ENCODE data around the gene SLC27A6. TPM values are rescaled to one million over a fixed set of nuclear protein-coding genes. Genes with fewer than 3 reads are reported as not detected.

The SLC27A6 gene
- total and polyA plus RNA-seq, 10 of the 15 experiments (the other 5 are each of a cell fraction or from before 2014, with no cell fraction given) = not detected

DNA sequence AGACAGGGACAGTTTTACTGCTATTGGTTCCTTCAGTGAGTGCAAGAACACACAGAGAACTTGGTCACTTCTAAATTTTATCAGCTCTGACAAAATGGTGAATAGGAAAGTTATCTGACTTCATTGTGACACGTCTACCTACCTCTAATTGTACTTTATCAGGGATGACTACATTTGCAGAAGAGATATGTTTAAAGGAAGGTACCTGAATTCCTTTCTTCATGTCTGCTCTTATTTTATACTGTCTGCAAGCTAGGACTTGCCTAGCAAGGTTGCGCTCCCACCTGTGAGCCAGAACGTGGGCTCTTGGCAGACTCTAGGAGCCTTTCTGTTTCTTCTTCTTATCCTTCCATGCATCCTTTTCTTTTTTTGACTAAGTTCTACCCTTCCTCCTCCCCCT, 1.6 kb downstream of the SLC27A6 start:
- no TSS peak for BruUV-seq (replicated peaks)
- ChIA-PET POLR2A (no interaction called here), CTCF (no interaction called here), RAD21 (ENCODE audit: unreplicated experiment) (no interaction called here), SMC1A (ENCODE audit: uncharacterized antibody, unreplicated experiment) (no interaction called here)
- Histone ChIP-seq H3K9me3 (replicated peaks; ENCODE audit: control insufficient read depth, insufficient read depth, low read length) (no peaks in the 10 kb centered on the region), H3K4me1 (ENCODE audit: control insufficient read depth, insufficient read depth, low read length) (no peaks in the 10 kb centered on the region), H2AFZ (ENCODE audit: control insufficient read depth, low read depth, low read length) (no peak overlapping the region), H3K79me2 (ENCODE audit: control insufficient read depth, insufficient read depth, low read length) (no peaks in the 10 kb centered on the region), H3K4me3 (no peak overlapping the region), H3K27me3 (replicated peaks in 1 of 2; ENCODE audit: control insufficient read depth in 2 of 2, insufficient read depth in 2 of 2, low read length in 1 of 2) (no peaks in the 10 kb centered on the region; a peak in 2 of 4 replicates), H3K9ac (ENCODE audit: control insufficient read depth, insufficient read depth, low read length) (no peak overlapping the region), H4K20me1 (ENCODE audit: control insufficient read depth, insufficient read depth) (no peaks in the 10 kb centered on the region), H3K36me3 (ENCODE audit: control insufficient read depth in 2 of 2, insufficient read depth in 2 of 2, low read length in 1 of 2) (no peaks in the 10 kb centered on the region), H3K27ac (ENCODE audit: control insufficient read depth, insufficient read depth) (no peak overlapping the region), H3K4me2 (ENCODE audit: control insufficient read depth, insufficient read depth) (no peak overlapping the region)
- intact Hi-C loops (cut with micrococcal nuclease; ENCODE audit: unreplicated experiment) = no loop called here
- no peak for ATAC-seq
- FAIRE-seq = no peak
- in situ Hi-C loops (cut with MboI) = no loop called here
- 38% methylated on average over 3 of the region's 3 CpGs for WGBS (ENCODE audit: insufficient coverage, insufficient replicate concordance, low lambda C conversion rate, missing lambda C conversion rate)
- no peak for DNase-seq (ENCODE audit: low read depth, low spot score)
- TF ChIP-seq YBX1 (IDR thresholded peaks at IDR 0.05) = no peak
- TF ChIP-seq ETV6 (conservative IDR thresholded peaks at IDR 0.05 in 1 of 2, IDR thresholded peaks at IDR 0.05 in 1 of 2; ENCODE audit: borderline replicate concordance in 1 of 2, low read depth in 1 of 2) = no peak
- TF ChIP-seq BRCA1 (IDR thresholded peaks at IDR 0.05; ENCODE audit: low read depth, low read length) = no peak
- TF ChIP-seq, protein P1, sequence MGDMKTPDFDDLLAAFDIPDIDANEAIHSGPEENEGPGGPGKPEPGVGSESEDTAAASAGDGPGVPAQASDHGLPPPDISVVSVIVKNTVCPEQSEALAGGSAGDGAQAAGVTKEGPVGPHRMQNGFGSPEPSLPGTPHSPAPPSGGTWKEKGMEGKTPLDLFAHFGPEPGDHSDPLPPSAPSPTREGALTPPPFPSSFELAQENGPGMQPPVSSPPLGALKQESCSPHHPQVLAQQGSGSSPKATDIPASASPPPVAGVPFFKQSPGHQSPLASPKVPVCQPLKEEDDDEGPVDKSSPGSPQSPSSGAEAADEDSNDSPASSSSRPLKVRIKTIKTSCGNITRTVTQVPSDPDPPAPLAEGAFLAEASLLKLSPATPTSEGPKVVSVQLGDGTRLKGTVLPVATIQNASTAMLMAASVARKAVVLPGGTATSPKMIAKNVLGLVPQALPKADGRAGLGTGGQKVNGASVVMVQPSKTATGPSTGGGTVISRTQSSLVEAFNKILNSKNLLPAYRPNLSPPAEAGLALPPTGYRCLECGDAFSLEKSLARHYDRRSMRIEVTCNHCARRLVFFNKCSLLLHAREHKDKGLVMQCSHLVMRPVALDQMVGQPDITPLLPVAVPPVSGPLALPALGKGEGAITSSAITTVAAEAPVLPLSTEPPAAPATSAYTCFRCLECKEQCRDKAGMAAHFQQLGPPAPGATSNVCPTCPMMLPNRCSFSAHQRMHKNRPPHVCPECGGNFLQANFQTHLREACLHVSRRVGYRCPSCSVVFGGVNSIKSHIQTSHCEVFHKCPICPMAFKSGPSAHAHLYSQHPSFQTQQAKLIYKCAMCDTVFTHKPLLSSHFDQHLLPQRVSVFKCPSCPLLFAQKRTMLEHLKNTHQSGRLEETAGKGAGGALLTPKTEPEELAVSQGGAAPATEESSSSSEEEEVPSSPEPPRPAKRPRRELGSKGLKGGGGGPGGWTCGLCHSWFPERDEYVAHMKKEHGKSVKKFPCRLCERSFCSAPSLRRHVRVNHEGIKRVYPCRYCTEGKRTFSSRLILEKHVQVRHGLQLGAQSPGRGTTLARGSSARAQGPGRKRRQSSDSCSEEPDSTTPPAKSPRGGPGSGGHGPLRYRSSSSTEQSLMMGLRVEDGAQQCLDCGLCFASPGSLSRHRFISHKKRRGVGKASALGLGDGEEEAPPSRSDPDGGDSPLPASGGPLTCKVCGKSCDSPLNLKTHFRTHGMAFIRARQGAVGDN (IDR thresholded peaks at IDR 0.05) = no peak
- no peak for TF ChIP-seq SRF (IDR thresholded peaks at IDR 0.05; ENCODE audit: low read depth in 2 of 2, low read length in 2 of 2)
- TF ChIP-seq CHD1 (IDR thresholded peaks at IDR 0.05; ENCODE audit: low read depth, low read length) = no peak
- TF ChIP-seq, protein P2, sequence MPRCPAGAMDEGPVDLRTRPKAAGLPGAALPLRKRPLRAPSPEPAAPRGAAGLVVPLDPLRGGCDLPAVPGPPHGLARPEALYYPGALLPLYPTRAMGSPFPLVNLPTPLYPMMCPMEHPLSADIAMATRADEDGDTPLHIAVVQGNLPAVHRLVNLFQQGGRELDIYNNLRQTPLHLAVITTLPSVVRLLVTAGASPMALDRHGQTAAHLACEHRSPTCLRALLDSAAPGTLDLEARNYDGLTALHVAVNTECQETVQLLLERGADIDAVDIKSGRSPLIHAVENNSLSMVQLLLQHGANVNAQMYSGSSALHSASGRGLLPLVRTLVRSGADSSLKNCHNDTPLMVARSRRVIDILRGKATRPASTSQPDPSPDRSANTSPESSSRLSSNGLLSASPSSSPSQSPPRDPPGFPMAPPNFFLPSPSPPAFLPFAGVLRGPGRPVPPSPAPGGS (IDR thresholded peaks at IDR 0.05; ENCODE audit: borderline replicate concordance, insufficient read depth, low read depth, low read length, poor library complexity, severe bottlenecking) = no peak
- TF ChIP-seq, protein P3, sequence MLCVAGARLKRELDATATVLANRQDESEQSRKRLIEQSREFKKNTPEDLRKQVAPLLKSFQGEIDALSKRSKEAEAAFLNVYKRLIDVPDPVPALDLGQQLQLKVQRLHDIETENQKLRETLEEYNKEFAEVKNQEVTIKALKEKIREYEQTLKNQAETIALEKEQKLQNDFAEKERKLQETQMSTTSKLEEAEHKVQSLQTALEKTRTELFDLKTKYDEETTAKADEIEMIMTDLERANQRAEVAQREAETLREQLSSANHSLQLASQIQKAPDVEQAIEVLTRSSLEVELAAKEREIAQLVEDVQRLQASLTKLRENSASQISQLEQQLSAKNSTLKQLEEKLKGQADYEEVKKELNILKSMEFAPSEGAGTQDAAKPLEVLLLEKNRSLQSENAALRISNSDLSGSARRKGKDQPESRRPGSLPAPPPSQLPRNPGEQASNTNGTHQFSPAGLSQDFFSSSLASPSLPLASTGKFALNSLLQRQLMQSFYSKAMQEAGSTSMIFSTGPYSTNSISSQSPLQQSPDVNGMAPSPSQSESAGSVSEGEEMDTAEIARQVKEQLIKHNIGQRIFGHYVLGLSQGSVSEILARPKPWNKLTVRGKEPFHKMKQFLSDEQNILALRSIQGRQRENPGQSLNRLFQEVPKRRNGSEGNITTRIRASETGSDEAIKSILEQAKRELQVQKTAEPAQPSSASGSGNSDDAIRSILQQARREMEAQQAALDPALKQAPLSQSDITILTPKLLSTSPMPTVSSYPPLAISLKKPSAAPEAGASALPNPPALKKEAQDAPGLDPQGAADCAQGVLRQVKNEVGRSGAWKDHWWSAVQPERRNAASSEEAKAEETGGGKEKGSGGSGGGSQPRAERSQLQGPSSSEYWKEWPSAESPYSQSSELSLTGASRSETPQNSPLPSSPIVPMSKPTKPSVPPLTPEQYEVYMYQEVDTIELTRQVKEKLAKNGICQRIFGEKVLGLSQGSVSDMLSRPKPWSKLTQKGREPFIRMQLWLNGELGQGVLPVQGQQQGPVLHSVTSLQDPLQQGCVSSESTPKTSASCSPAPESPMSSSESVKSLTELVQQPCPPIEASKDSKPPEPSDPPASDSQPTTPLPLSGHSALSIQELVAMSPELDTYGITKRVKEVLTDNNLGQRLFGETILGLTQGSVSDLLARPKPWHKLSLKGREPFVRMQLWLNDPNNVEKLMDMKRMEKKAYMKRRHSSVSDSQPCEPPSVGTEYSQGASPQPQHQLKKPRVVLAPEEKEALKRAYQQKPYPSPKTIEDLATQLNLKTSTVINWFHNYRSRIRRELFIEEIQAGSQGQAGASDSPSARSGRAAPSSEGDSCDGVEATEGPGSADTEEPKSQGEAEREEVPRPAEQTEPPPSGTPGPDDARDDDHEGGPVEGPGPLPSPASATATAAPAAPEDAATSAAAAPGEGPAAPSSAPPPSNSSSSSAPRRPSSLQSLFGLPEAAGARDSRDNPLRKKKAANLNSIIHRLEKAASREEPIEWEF (IDR thresholded peaks at IDR 0.05; ENCODE audit: insufficient replicate concordance, low read depth, low read length) = no peak
- no peak for TF ChIP-seq ESRRA (IDR thresholded peaks at IDR 0.05; ENCODE audit: low read length)
- no peak for TF ChIP-seq RBBP5 (conservative IDR thresholded peaks at IDR 0.05)
- no peak for TF ChIP-seq EP300 (IDR thresholded peaks at IDR 0.05; ENCODE audit: borderline replicate concordance in 1 of 2, control insufficient read depth in 1 of 2, low read depth in 2 of 2, low read length in 2 of 2)
- TF ChIP-seq, protein P4, sequence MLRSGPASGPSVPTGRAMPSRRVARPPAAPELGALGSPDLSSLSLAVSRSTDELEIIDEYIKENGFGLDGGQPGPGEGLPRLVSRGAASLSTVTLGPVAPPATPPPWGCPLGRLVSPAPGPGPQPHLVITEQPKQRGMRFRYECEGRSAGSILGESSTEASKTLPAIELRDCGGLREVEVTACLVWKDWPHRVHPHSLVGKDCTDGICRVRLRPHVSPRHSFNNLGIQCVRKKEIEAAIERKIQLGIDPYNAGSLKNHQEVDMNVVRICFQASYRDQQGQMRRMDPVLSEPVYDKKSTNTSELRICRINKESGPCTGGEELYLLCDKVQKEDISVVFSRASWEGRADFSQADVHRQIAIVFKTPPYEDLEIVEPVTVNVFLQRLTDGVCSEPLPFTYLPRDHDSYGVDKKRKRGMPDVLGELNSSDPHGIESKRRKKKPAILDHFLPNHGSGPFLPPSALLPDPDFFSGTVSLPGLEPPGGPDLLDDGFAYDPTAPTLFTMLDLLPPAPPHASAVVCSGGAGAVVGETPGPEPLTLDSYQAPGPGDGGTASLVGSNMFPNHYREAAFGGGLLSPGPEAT (IDR thresholded peaks at IDR 0.05; ENCODE audit: low read depth) = no peak
